Cerebellar cortex (tissue), 1 donor: ENCODE data around the gene TJP1.
"Not testable (repeated sequence)": the region's sequence is repeated elsewhere in the genome, so short reads cannot be mapped to it uniquely, and the experiment has no call there.

Source experiments
- DNase-seq: peaks from one replicate; pipeline ENCODE4 v3.0.0-alpha.2; 2015; ENCODE audit warnings: low spot score

The TJP1 gene

GRCh38 chr15:29681166-29681845 lies 141.0 kb downstream of the TJP1 start:
- DNase-seq, result no peak

GRCh38 chr15:29680465-29681165 lies 141.7 kb downstream of the TJP1 start:
- DNase-seq, result no peak

GRCh38 chr15:29678504-29679034 lies 143.7 kb downstream of the TJP1 start:
- no peak for DNase-seq

- no peak for DNase-seq
These were observed 144.3 kb downstream of the TJP1 start for GRCh38 chr15:29677871-29678461.

GRCh38 chr15:29677455-29677854 lies 144.8 kb downstream of the TJP1 start:
- DNase-seq, result no peak

- DNase-seq, result no peak
These were observed 145.3 kb downstream of the TJP1 start for GRCh38 chr15:29676961-29677402.

GRCh38 chr15:29676374-29676960 lies 145.8 kb downstream of the TJP1 start:
- not testable (repeated sequence) for DNase-seq

GRCh38 chr15:29675791-29676301 lies 146.4 kb downstream of the TJP1 start:
- no peak for DNase-seq

GRCh38 chr15:29674661-29675533 lies 147.4 kb downstream of the TJP1 start:
- DNase-seq, result no peak

- no peak for DNase-seq
These were observed 149.1 kb downstream of the TJP1 start for GRCh38 chr15:29672923-29673809.

- no peak for DNase-seq
These were observed 149.8 kb downstream of the TJP1 start for GRCh38 chr15:29672446-29672845.

- not testable (repeated sequence) for DNase-seq
These were observed 150.2 kb downstream of the TJP1 start for GRCh38 chr15:29672046-29672445.

- no peak for DNase-seq
These were observed 151.0 kb downstream of the TJP1 start for GRCh38 chr15:29670998-29671981.

- no peak for DNase-seq
These were observed 152.0 kb downstream of the TJP1 start for GRCh38 chr15:29670266-29670665.

GRCh38 chr15:29669823-29670222 lies 152.4 kb downstream of the TJP1 start:
- no peak for DNase-seq

GRCh38 chr15:29668120-29668602 lies 154.1 kb downstream of the TJP1 start:
- peak; percentile 74 for DNase-seq

- DNase-seq, result no peak
These were observed 156.0 kb downstream of the TJP1 start for GRCh38 chr15:29666241-29666640.

GRCh38 chr15:29665444-29666003 lies 156.7 kb downstream of the TJP1 start:
- no peak for DNase-seq

- DNase-seq, result no peak
These were observed 157.9 kb downstream of the TJP1 start for GRCh38 chr15:29664406-29664805.
